ENCODE data around the gene PDGFRA.
A peak's percentile ranks its signal among the peaks of the same experiment; 100 is the strongest.

Gene PDGFRA

GRCh38 chr4:54228961-54229501, at the start of gene PDGFRA:
TSS of gene PDGFRA (plus strand) at chr4:54229293. CDS start at chr4:54258769, 29,476 bp downstream.
- H3K27ac ChIP-seq, result peak within 1 kb of the TSS in 20 of 21 experiments; percentile 7 to 83 (median 67)

GRCh38 chr4:54184581-54184980, 44.5 kb upstream of the PDGFRA start:
- no peak overlapping the region for H3K27ac ChIP-seq
- no peak overlapping the region for H3K4me3 ChIP-seq

More at GRCh38 chr4:54228961-54229501, at the start of gene PDGFRA:
- peak within 1 kb of the TSS; percentile 22 to 51 (median 30) for H3K4me3 ChIP-seq

GRCh38 chr4:54185044-54185780, 43.9 kb upstream of the PDGFRA start:
- H3K27ac ChIP-seq, result no peak overlapping the region
- no peak overlapping the region for H3K4me3 ChIP-seq

GRCh38 chr4:54185866-54186265, 43.2 kb upstream of the PDGFRA start:
- no peak overlapping the region for H3K4me3 ChIP-seq
- H3K27ac ChIP-seq, result no peak overlapping the region

GRCh38 chr4:54186371-54186770, 42.7 kb upstream of the PDGFRA start:
- Histone ChIP-seq H3K4me3 (no peak overlapping the region), H3K27ac (no peak overlapping the region)

- no peak overlapping the region for H3K4me3 ChIP-seq
- H3K27ac ChIP-seq, result no peak overlapping the region
Observed at GRCh38 chr4:54187148-54187547, 41.9 kb upstream of the PDGFRA start.

GRCh38 chr4:54189140-54189539, 40.0 kb upstream of the PDGFRA start:
- Histone ChIP-seq H3K27ac (no peak overlapping the region), H3K4me3 (no peak overlapping the region)

GRCh38 chr4:54192811-54193210, 36.3 kb upstream of the PDGFRA start:
- Histone ChIP-seq H3K4me3 (no peak overlapping the region), H3K27ac (no peak overlapping the region)

- peak overlapping the region in 6 of 21 experiments; percentile 6 to 64 (median 45) for H3K27ac ChIP-seq
Observed at GRCh38 chr4:54197926-54198325, 31.2 kb upstream of the PDGFRA start.

GRCh38 chr4:54199919-54200318, 29.2 kb upstream of the PDGFRA start:
- Histone ChIP-seq H3K27ac (no peak overlapping the region), H3K4me3 (no peak overlapping the region)

More at GRCh38 chr4:54197926-54198325, 31.2 kb upstream of the PDGFRA start:
- H3K4me3 ChIP-seq, result no peak overlapping the region

- Histone ChIP-seq H3K4me3 (no peak overlapping the region), H3K27ac (no peak overlapping the region)
Observed at GRCh38 chr4:54209617-54210016, 19.5 kb upstream of the PDGFRA start.

- H3K27ac ChIP-seq, result peak overlapping the region in 3 of 21 experiments; percentile 20 to 63 (median 23)
- H3K4me3 ChIP-seq, result no peak overlapping the region
Observed at GRCh38 chr4:54213001-54213400, 16.1 kb upstream of the PDGFRA start.

- Histone ChIP-seq H3K4me3 (no peak overlapping the region), H3K27ac (peak overlapping the region in 3 of 21 experiments; percentile 26 to 78 (median 63))
Observed at GRCh38 chr4:54213761-54214160, 15.3 kb upstream of the PDGFRA start.

GRCh38 chr4:54215379-54216077, 13.6 kb upstream of the PDGFRA start:
- Histone ChIP-seq H3K4me3 (no peak overlapping the region), H3K27ac (no peak overlapping the region)

GRCh38 chr4:54217642-54218495, 11.2 kb upstream of the PDGFRA start:
- peak overlapping the region in 2 of 21 experiments; percentile 11 to 18 for H3K27ac ChIP-seq
- peak overlapping the region in 5 of 7 experiments; percentile 7 to 22 (median 13) for H3K4me3 ChIP-seq

GRCh38 chr4:54218736-54219135, 10.4 kb upstream of the PDGFRA start:
- H3K27ac ChIP-seq, result no peak overlapping the region
- H3K4me3 ChIP-seq, result no peak overlapping the region

- H3K4me3 ChIP-seq, result peak overlapping the region in 1 of 7 experiments; percentile 40
- peak overlapping the region in 14 of 21 experiments; percentile 24 to 77 (median 64) for H3K27ac ChIP-seq
Observed at GRCh38 chr4:54224996-54225597, 4.0 kb upstream of the PDGFRA start.

GRCh38 chr4:54225598-54226403, 3.3 kb upstream of the PDGFRA start:
- peak overlapping the region; percentile 7 to 40 (median 20) for H3K4me3 ChIP-seq
- H3K27ac ChIP-seq, result peak overlapping the region in 18 of 21 experiments; percentile 1 to 77 (median 64)

Data from skin epidermis (tissue), 12 donors.